PC-9 (cell line): ENCODE measurements around the gene ANO4. TPM values are rescaled to one million over a fixed set of nuclear protein-coding genes. Genes with fewer than 3 reads are reported as not detected.

Experiments
- BruUV-seq: library from RNA; stranded (reverse); fragments of 400-500 nt; replicated peaks from 2 replicates; lab custom pipeline; 2021; lab: Mats Ljungman, UMichigan
- CTCF ChIA-PET: fragments of 300-600 bp; sonication (Branson Sonifier 250); formaldehyde crosslinking; loops from one replicate; lab custom pipeline; 2022; ENCODE audit warnings: antibody characterized with exemption; lab: Charles Lee
- POLR2A ChIA-PET: fragments of 300-600 bp; sonication (Branson Sonifier 250); formaldehyde crosslinking; loops from one replicate; lab custom pipeline; 2022; ENCODE audit warnings: antibody characterized with exemption; ENCODE audit not compliant: unreplicated experiment; lab: Charles Lee
- DNase-seq, 2 experiments: peaks; one replicate each; pipeline versions ENCODE4 v3.0.0 to v3.0.0-alpha.2; 2015 to 2022; ENCODE audit warnings: mixed read lengths in 1 of 2
- H2AFZ ChIP-seq: fragments of 200-600 bp; sonication (generic); 2 replicates; pipeline ENCODE4 v1.8.1; 2017; ENCODE audit warnings: antibody characterized with exemption
- H3F3A ChIP-seq: fragments of 200-600 bp; sonication (generic); 2 replicates; pipeline ENCODE4 v1.8.1; 2017; ENCODE audit warnings: antibody characterized with exemption, mild to moderate bottlenecking, low read depth; ENCODE audit not compliant: insufficient read depth
- H3K27ac ChIP-seq: fragments of 200-600 bp; sonication (generic); 2 replicates; pipeline ENCODE4 v1.6.1; 2016; ENCODE audit warnings: mixed run types
- H3K27me3 ChIP-seq: fragments of 200-600 bp; sonication (generic); 2 replicates; pipeline ENCODE4 v1.6.1; 2016; ENCODE audit warnings: low read depth, mixed run types; ENCODE audit not compliant: insufficient read depth
- H3K36me3 ChIP-seq: fragments of 200-600 bp; sonication (generic); 2 replicates; pipeline ENCODE4 v1.6.1; 2016; ENCODE audit warnings: low read depth, mixed run types
- H3K4me1 ChIP-seq: fragments of 200-600 bp; sonication (generic); replicated peaks from 2 replicates; pipeline ENCODE4 v1.6.1; 2016; ENCODE audit warnings: mixed run types; ENCODE audit not compliant: insufficient read depth
- H3K4me2 ChIP-seq: fragments of 200-600 bp; sonication (generic); 2 replicates; pipeline ENCODE4 v1.6.1; 2017; ENCODE audit warnings: mixed run types
- H3K4me3 ChIP-seq: fragments of 200-600 bp; sonication (generic); 2 replicates; pipeline ENCODE4 v1.6.1; 2016; ENCODE audit warnings: mixed run types
- H3K79me2 ChIP-seq: fragments of 200-600 bp; sonication (generic); 2 replicates; pipeline ENCODE4 v1.6.1; 2017; ENCODE audit warnings: low read depth, mixed run types
- H3K9me2 ChIP-seq: fragments of 200-600 bp; sonication (generic); 2 replicates; pipeline ENCODE4 v1.8.1; 2017; ENCODE audit warnings: mild to moderate bottlenecking; ENCODE audit not compliant: insufficient read depth
- H3K9me3 ChIP-seq: fragments of 200-600 bp; sonication (generic); 2 replicates; pipeline ENCODE4 v1.8.1; 2016; ENCODE audit warnings: low read depth; ENCODE audit not compliant: insufficient read depth
- H4K20me1 ChIP-seq: fragments of 200-600 bp; sonication (generic); 2 replicates; pipeline ENCODE4 v1.8.1; 2017; ENCODE audit not compliant: insufficient read depth
- EZH2 ChIP-seq: fragments of 200-600 bp; sonication (generic); IDR thresholded peaks from 2 replicates; pipeline ENCODE4 v1.8.0; 2017; ENCODE audit warnings: antibody characterized with exemption, low read depth
- intact Hi-C: fragments of 100-400 bp; cut with micrococcal nuclease; formaldehyde crosslinking; loops from one replicate; pipeline ENCODE4 v1.10.0; 2022; ENCODE audit not compliant: unreplicated experiment
- total RNA-seq: library from RNA; stranded (reverse); gene quantifications from 2 replicates; pipeline ENCODE4 v1.2.3, GENCODE V29; 2021
- TF ChIP-seq, protein P1 (sequence below): fragments of 200-600 bp; sonication (generic); conservative IDR thresholded peaks from 2 replicates; pipeline ENCODE4 v1.6.1; 2017; ENCODE audit warnings: mixed run types, antibody characterized with exemption, mild to moderate bottlenecking, moderate library complexity

Gene ANO4
- total RNA-seq, 1 experiment from 2014 or later = not detected

DNA sequence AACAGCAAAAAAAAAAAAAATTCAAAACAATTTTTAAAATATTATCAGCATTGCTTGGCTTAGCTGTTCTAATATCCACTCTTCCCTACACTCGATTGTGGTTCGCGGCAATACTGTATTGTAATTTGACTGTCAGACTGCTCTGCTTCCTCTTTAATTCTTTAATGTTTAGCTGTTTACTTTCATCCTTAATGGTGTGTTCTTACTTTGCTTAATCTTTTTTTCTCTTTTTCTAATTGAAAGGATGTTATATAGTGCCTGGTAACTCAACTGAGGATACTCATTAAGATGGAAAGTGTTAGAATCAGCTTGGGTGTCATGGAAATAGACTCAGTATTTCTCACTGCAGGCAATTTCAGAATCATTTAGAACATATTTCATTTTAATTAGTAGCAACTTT lies 2.0 kb downstream of the ANO4 start:
- no peaks in the 10 kb centered on the region for H3F3A ChIP-seq
- H3K79me2 ChIP-seq = no peaks in the 10 kb centered on the region
- POLR2A ChIA-PET = no interaction called here
- H3K4me1 ChIP-seq = no peaks in the 10 kb centered on the region
- no peaks in the 10 kb centered on the region for H3K9me2 ChIP-seq
- no peak overlapping the region for H2AFZ ChIP-seq
- DNase-seq = no peak
- H3K27ac ChIP-seq = no peak overlapping the region
- no peaks in the 10 kb centered on the region for H3K36me3 ChIP-seq
- no peaks in the 10 kb centered on the region for H3K9me3 ChIP-seq
- peaks cover 58% of the 10 kb centered on the region for H3K27me3 ChIP-seq
- no peak overlapping the region for H3K4me2 ChIP-seq
- H3K4me3 ChIP-seq = no peak overlapping the region
- H4K20me1 ChIP-seq = no peaks in the 10 kb centered on the region
- no peak for TF ChIP-seq EZH2
- TF ChIP-seq, protein P1, sequence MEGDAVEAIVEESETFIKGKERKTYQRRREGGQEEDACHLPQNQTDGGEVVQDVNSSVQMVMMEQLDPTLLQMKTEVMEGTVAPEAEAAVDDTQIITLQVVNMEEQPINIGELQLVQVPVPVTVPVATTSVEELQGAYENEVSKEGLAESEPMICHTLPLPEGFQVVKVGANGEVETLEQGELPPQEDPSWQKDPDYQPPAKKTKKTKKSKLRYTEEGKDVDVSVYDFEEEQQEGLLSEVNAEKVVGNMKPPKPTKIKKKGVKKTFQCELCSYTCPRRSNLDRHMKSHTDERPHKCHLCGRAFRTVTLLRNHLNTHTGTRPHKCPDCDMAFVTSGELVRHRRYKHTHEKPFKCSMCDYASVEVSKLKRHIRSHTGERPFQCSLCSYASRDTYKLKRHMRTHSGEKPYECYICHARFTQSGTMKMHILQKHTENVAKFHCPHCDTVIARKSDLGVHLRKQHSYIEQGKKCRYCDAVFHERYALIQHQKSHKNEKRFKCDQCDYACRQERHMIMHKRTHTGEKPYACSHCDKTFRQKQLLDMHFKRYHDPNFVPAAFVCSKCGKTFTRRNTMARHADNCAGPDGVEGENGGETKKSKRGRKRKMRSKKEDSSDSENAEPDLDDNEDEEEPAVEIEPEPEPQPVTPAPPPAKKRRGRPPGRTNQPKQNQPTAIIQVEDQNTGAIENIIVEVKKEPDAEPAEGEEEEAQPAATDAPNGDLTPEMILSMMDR = no peak
- CTCF ChIA-PET = no interaction called here
- intact Hi-C loops = no loop called here
- BruUV-seq = no TSS peak

DNA sequence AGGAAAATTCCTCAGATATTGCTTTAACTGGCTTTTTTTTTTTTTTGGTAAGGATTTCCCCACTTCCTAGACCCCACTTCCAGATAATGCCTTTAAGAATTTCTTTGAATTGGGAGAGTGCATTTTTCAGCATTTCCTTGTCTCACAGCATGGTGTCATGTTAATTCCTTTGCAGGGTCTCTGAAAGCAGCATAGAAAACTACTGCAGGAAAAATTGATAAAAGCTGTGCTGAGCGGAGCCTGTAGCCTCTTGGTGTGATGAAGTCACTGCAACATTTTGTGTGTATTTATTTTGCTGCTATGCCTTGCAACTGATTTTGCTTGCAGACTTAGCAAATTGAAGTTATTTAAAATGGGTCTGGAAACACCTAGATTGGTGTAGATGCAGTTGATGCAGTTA lies 2.7 kb downstream of the ANO4 start:
- no TSS peak for BruUV-seq
- CTCF ChIA-PET = no interaction called here
- H3K27me3 ChIP-seq = peaks cover 59% of the 10 kb centered on the region
- no peak overlapping the region for H2AFZ ChIP-seq
- no peaks in the 10 kb centered on the region for H4K20me1 ChIP-seq
- no peaks in the 10 kb centered on the region for H3F3A ChIP-seq
- no peaks in the 10 kb centered on the region for H3K9me2 ChIP-seq
- no peaks in the 10 kb centered on the region for H3K9me3 ChIP-seq
- H3K36me3 ChIP-seq = no peaks in the 10 kb centered on the region
- no peaks in the 10 kb centered on the region for H3K4me1 ChIP-seq
- no peak overlapping the region for H3K27ac ChIP-seq
- TF ChIP-seq EZH2 = no peak
- TF ChIP-seq, protein P1 = no peak
- H3K4me3 ChIP-seq = no peak overlapping the region
- POLR2A ChIA-PET = no interaction called here
- intact Hi-C loops = no loop called here
- H3K4me2 ChIP-seq = no peak overlapping the region
- H3K79me2 ChIP-seq = no peaks in the 10 kb centered on the region
- DNase-seq = no peak

- Histone ChIP-seq H3K9me2 (no peaks in the 10 kb centered on the region), H3F3A (no peaks in the 10 kb centered on the region), H3K4me2 (no peak overlapping the region), H3K79me2 (no peaks in the 10 kb centered on the region), H3K4me3 (no peak overlapping the region), H3K36me3 (no peaks in the 10 kb centered on the region), H2AFZ (no peak overlapping the region), H3K27me3 (peaks cover 58% of the 10 kb centered on the region), H4K20me1 (no peaks in the 10 kb centered on the region), H3K4me1 (no peaks in the 10 kb centered on the region), H3K27ac (no peak overlapping the region), H3K9me3 (no peaks in the 10 kb centered on the region)
- intact Hi-C loops = no loop called here
- ChIA-PET POLR2A (no interaction called here), CTCF (no interaction called here)
- TF ChIP-seq, protein P1 = no peak
- no peak for TF ChIP-seq EZH2
- DNase-seq = no peak
- no TSS peak for BruUV-seq
Observed at GRCh38 chr12:100797786-100798185, 3.2 kb downstream of the ANO4 start.
